NB4 (cell line): Measurements from ENCODE around the gene ESRRG.

Source experiments
- MAX ChIP-seq: IDR thresholded peaks from 2 replicates; pipeline ENCODE4 v1.6.1; 2011; ENCODE audit warnings: low read depth, low read length
- MYC ChIP-seq: IDR thresholded peaks from 2 replicates; pipeline ENCODE4 v1.6.1; 2011; ENCODE audit warnings: low read depth, low read length
- POLR2A ChIP-seq: IDR thresholded peaks from 2 replicates; pipeline ENCODE4 v1.6.1; 2011; ENCODE audit warnings: mild to moderate bottlenecking; ENCODE audit not compliant: insufficient read length; ENCODE audit errors: extremely low read depth
- TF ChIP-seq, protein P1 (sequence below): IDR thresholded peaks from one replicate; pipeline ENCODE4 v1.5.1; 2012; ENCODE audit warnings: low read depth, low read length

DNA sequence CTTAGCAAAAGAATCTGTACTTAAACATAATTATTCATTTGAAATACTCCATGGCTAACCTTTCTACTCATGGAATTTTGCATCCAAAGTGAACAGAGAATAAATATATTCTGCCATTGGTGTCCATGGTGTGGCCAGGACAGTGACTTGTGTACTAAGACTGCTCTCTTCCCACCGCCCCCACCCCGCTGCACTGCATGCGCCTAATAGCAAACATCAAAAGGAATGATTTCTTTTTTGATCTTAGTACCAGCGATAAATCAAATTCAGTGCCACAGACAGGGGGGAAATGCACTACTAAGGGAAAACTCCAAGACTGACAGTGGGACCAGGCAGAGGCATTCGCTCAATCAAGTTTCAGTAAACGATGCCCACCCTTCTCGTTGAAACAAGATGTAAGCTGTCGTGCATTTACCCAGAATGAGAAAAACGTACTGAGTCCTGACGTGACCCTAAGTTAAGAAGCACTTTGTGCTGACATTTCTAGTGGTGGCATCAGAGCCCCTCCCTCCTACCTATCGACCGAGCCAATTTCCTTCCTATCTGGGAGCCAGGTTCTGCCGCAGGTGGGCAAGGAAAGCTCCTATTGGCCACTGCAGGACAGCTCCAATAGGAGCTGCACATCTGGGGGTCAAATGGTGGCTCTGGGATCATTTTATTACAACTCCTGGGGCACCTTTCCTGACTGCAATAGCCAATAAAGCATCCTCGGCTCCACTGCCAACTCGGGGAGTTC lies 12.5 kb downstream of the ESRRG start:
- TF ChIP-seq POLR2A = no peak
- TF ChIP-seq, protein P1, sequence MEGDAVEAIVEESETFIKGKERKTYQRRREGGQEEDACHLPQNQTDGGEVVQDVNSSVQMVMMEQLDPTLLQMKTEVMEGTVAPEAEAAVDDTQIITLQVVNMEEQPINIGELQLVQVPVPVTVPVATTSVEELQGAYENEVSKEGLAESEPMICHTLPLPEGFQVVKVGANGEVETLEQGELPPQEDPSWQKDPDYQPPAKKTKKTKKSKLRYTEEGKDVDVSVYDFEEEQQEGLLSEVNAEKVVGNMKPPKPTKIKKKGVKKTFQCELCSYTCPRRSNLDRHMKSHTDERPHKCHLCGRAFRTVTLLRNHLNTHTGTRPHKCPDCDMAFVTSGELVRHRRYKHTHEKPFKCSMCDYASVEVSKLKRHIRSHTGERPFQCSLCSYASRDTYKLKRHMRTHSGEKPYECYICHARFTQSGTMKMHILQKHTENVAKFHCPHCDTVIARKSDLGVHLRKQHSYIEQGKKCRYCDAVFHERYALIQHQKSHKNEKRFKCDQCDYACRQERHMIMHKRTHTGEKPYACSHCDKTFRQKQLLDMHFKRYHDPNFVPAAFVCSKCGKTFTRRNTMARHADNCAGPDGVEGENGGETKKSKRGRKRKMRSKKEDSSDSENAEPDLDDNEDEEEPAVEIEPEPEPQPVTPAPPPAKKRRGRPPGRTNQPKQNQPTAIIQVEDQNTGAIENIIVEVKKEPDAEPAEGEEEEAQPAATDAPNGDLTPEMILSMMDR = no peak
- no peak for TF ChIP-seq MAX
- no peak for TF ChIP-seq MYC
